Activated B cell treated with CpG ODN at 0.5 μM for 24 hours (primary cell): ENCODE measurements around the gene SLC51A. TPM values are rescaled to one million over a fixed set of nuclear protein-coding genes. Genes with fewer than 3 reads are reported as not detected.

Experiments used
- ATAC-seq: fragments of 200-7000 bp; cut with Tn5 transposase; one replicate; pipeline ENCODE4 v1.10.0; 2021; ENCODE audit warnings: low read depth, mild to moderate bottlenecking, moderate library complexity
- CTCF ChIA-PET: fragments of 350-600 bp; sonication (Branson Sonifier 250); formaldehyde crosslinking; loops from one replicate; lab custom pipeline; 2021; ENCODE audit warnings: antibody characterized with exemption; lab: Charles Lee
- POLR2A ChIA-PET: fragments of 350-600 bp; sonication (Branson Sonifier 250); formaldehyde crosslinking; loops from one replicate; lab custom pipeline; 2021; ENCODE audit warnings: antibody characterized with exemption; lab: Charles Lee
- DNase-seq: peaks from one replicate; pipeline ENCODE4 v3.0.0; 2022
- H3K27ac Mint-ChIP-seq: one replicate; pipeline ENCODE4 v1.8.0; 2020; ENCODE audit warnings: mixed read lengths
- H3K27me3 Mint-ChIP-seq: one replicate; pipeline ENCODE4 v1.8.0; 2021; ENCODE audit warnings: mixed read lengths
- H3K36me3 Mint-ChIP-seq: one replicate; pipeline ENCODE4 v1.8.0; 2021; ENCODE audit warnings: low read depth, mixed read lengths
- H3K4me1 Mint-ChIP-seq: one replicate; pipeline ENCODE4 v1.8.0; 2021; ENCODE audit warnings: mixed read lengths
- H3K4me3 Mint-ChIP-seq: one replicate; pipeline ENCODE4 v1.8.0; 2020; ENCODE audit warnings: mild to moderate bottlenecking, mixed read lengths
- H3K9me3 Mint-ChIP-seq: one replicate; pipeline ENCODE4 v1.8.0; 2020; ENCODE audit warnings: mixed read lengths
- intact Hi-C: fragments of 100-400 bp; cut with micrococcal nuclease; formaldehyde crosslinking; loops from one replicate; pipeline ENCODE4 v1.15.1; 2024
- total RNA-seq: library from RNA; stranded (reverse); gene quantifications from 2 replicates; pipeline ENCODE4 v1.2.3, GENCODE V29; 2022
- TF ChIP-seq, protein P1 (sequence below): fragments of 200-600 bp; IDR thresholded peaks from one replicate; pipeline ENCODE4 v1.8.0; 2022; ENCODE audit warnings: antibody characterized with exemption, mild to moderate bottlenecking

Gene SLC51A
- total RNA-seq, 1 donor from 2014 or later, result not detected

DNA sequence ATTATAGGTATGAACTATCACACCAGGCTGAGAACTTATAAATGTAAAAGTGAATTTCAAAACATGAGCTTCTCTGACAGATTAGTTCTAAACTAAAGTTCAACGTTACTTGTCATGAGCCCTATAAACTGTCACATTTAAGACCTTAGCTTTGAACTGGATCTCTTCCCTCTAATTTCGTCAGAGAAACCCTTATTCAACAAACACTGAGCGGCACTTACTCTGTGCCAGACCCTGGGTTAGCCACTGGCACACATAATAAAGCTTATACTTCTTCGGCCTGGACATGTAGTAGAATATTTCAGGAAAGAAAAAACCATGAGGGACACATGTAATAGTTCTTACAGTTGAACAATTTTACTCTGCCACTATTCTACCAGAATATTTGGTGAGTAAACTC lies 65.6 kb downstream of the SLC51A start:
- peaks cover 9% of the 10 kb centered on the region for H3K36me3 Mint-ChIP-seq
- TF ChIP-seq, protein P1, sequence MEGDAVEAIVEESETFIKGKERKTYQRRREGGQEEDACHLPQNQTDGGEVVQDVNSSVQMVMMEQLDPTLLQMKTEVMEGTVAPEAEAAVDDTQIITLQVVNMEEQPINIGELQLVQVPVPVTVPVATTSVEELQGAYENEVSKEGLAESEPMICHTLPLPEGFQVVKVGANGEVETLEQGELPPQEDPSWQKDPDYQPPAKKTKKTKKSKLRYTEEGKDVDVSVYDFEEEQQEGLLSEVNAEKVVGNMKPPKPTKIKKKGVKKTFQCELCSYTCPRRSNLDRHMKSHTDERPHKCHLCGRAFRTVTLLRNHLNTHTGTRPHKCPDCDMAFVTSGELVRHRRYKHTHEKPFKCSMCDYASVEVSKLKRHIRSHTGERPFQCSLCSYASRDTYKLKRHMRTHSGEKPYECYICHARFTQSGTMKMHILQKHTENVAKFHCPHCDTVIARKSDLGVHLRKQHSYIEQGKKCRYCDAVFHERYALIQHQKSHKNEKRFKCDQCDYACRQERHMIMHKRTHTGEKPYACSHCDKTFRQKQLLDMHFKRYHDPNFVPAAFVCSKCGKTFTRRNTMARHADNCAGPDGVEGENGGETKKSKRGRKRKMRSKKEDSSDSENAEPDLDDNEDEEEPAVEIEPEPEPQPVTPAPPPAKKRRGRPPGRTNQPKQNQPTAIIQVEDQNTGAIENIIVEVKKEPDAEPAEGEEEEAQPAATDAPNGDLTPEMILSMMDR, result no peak
- H3K4me1 Mint-ChIP-seq, result peaks cover 46% of the 10 kb centered on the region
- H3K9me3 Mint-ChIP-seq, result no peaks in the 10 kb centered on the region
- ATAC-seq, result no peak
- no peak for DNase-seq
- H3K27me3 Mint-ChIP-seq, result no peaks in the 10 kb centered on the region
- POLR2A ChIA-PET, result interaction anchor here (1.8 kb wide), 1 partner anchor 36 kb away, joined by 5 read pairs; the partner anchor contains the start of gene DYNLT2B
- H3K4me3 Mint-ChIP-seq, result no peak overlapping the region
- no peak overlapping the region for H3K27ac Mint-ChIP-seq
- CTCF ChIA-PET, result no interaction called here
- intact Hi-C loops, result no loop called here

Other genes starting within 250 kb of the SLC51A start
- gene TFRC, start 134.4 kb upstream of the SLC51A start, total RNA-seq, result 238 and 290 TPM in 2 replicates
- 0.31 TPM in 1 of 2 replicates, not detected in the other for gene ZDHHC19, start 5.1 kb upstream of the SLC51A start, total RNA-seq
- gene PCYT1A, start 71.2 kb downstream of the SLC51A start, total RNA-seq, result 54.6 and 58.8 TPM in 2 replicates
- gene DYNLT2B, start 101.7 kb downstream of the SLC51A start, total RNA-seq, result 5.1 and 5.2 TPM in 2 replicates
- gene TM4SF19, start 121.9 kb downstream of the SLC51A start, total RNA-seq, result not detected in 2 replicates
- gene UBXN7, start 215.9 kb downstream of the SLC51A start, total RNA-seq, result 60.8 and 66.5 TPM in 2 replicates